Peyer's patch (tissue), 4 donors: Measurements from ENCODE around the gene CUEDC2. TPM values are rescaled to one million over a fixed set of nuclear protein-coding genes. Genes with fewer than 3 reads are reported as not detected.
A peak's percentile ranks its signal among the peaks of the same experiment; 100 is the strongest.
"Not testable (repeated sequence)": the region's sequence is repeated elsewhere in the genome, so short reads cannot be mapped to it uniquely, and the experiment has no call there.

Source experiments
- DNase-seq, 3 donors: peaks; one replicate each; pipeline ENCODE4 v3.0.0-alpha.2; 2017 to 2019
- H3K27ac ChIP-seq, 4 donors: fragments of 200-600 bp; sonication (generic); one replicate each; pipeline ENCODE4 v1.5.1; 2016 to 2019
- H3K27me3 ChIP-seq, 2 donors: fragments of 200-600 bp; sonication (generic); one replicate each; pipeline ENCODE4 v1.5.1; 2019
- H3K36me3 ChIP-seq, 3 donors: fragments of 200-600 bp; sonication (generic); one replicate each; pipeline ENCODE4 v1.5.1; 2016 to 2019
- H3K4me1 ChIP-seq, 4 donors: fragments of 200-600 bp; sonication (generic); one replicate each; pipeline ENCODE4 v1.5.1; 2016 to 2019
- H3K4me3 ChIP-seq, 4 donors: fragments of 200-600 bp; sonication (generic); 1 replicate in 3 of 4; 2 replicates in 1 of 4; pipeline ENCODE4 v1.5.1; 2016 to 2019; ENCODE audit warnings: mild to moderate bottlenecking in 1 of 4
- H3K9me3 ChIP-seq, 4 donors: fragments of 200-600 bp; sonication (generic); one replicate each; pipeline ENCODE4 v1.5.1; 2016 to 2019; ENCODE audit warnings: mild to moderate bottlenecking in 1 of 4
- POLR2A ChIP-seq, 2 donors: fragments of 450-650 bp; IDR thresholded peaks; one replicate each; pipeline ENCODE4 v1.5.1; 2017; ENCODE audit warnings: antibody characterized with exemption in 2 of 2, mild to moderate bottlenecking in 2 of 2, moderate library complexity in 2 of 2
- total RNA-seq, 4 donors: library from RNA; depleted of rRNA; stranded (reverse); fragments of >200 nt; gene quantifications; one replicate each; pipeline ENCODE4 v1.1.0, GENCODE V29; 2016
- TF ChIP-seq, protein P1 (sequence below), 6 experiments: fragments of 450-650 bp in 4 of 6; fragments of 200-600 bp in 2 of 6; sonication (generic) in 1 of 6; IDR thresholded peaks; one replicate each; pipeline ENCODE4 v1.5.1; 2017 to 2019; ENCODE audit warnings: antibody characterized with exemption in 6 of 6, mild to moderate bottlenecking in 3 of 6, moderate library complexity in 1 of 6

CUEDC2 gene
- total RNA-seq, 4 donors from 2014 or later: 8.9 to 56.9 (median 29.3) TPM

DNA sequence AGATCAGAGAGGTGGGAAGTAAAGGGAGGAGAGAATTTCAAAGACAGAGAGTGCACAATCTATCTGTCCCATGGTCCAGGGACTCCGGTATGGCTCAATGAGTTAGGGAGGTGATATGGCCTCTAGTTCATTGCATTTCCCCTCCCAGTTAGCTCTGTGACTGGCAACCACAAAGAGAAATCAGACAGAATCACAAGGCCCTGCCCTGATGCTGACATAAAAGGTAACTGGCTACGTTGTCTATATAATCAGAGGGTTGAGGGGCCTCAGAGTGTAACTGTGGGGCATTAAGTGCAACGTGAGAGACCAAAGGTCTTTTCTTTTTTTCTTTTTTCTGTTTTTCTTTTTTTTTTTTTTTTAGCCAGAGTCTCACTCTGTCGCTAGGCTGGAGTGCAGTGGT is 26.3 kb upstream of the CUEDC2 start:
- no peak for DNase-seq
- Histone ChIP-seq H3K4me1 (peaks cover 0 to 16% (median 2%) of the 10 kb centered on the region in 4 donors), H3K27me3 (no peaks in the 10 kb centered on the region), H3K9me3 (no peaks in the 10 kb centered on the region), H3K36me3 (no peaks in the 10 kb centered on the region), H3K4me3 (no peak overlapping the region), H3K27ac (no peak overlapping the region)
- TF ChIP-seq, protein P1, sequence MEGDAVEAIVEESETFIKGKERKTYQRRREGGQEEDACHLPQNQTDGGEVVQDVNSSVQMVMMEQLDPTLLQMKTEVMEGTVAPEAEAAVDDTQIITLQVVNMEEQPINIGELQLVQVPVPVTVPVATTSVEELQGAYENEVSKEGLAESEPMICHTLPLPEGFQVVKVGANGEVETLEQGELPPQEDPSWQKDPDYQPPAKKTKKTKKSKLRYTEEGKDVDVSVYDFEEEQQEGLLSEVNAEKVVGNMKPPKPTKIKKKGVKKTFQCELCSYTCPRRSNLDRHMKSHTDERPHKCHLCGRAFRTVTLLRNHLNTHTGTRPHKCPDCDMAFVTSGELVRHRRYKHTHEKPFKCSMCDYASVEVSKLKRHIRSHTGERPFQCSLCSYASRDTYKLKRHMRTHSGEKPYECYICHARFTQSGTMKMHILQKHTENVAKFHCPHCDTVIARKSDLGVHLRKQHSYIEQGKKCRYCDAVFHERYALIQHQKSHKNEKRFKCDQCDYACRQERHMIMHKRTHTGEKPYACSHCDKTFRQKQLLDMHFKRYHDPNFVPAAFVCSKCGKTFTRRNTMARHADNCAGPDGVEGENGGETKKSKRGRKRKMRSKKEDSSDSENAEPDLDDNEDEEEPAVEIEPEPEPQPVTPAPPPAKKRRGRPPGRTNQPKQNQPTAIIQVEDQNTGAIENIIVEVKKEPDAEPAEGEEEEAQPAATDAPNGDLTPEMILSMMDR (IDR thresholded peaks at IDR 0.05): no peak

DNA sequence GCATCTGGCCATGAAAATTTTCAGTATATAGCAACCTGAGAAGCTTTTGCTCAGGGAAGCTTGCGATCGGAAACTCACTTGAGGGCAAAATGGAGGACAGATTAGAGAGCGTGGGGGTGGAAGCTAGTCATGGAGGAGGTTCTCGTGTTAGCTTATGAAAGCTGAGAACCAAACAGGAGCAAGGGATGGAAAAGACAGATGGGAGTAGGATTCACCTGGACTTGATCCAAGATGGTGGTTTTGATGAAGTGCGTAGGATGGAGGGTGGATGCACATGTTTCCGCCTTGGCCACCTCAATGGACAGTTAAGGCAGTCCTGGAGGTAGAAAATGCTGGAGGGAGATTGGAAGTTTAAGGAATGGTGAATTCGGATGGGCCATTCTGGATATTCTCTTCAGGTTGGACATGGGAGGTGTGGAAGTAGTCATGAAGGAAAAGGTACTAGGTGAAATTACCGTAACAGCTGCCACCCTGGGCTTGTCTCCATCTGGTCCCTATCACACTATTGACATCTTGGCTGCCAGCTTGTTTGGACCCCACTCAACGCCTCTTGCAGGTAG is 25.3 kb upstream of the CUEDC2 start:
- Histone ChIP-seq H3K27ac (no peak overlapping the region), H3K36me3 (no peaks in the 10 kb centered on the region), H3K4me3 (no peak overlapping the region), H3K27me3 (no peaks in the 10 kb centered on the region), H3K9me3 (no peaks in the 10 kb centered on the region), H3K4me1 (peaks cover 0 to 13% (median 2%) of the 10 kb centered on the region in 4 donors)
- TF ChIP-seq, protein P1 (IDR thresholded peaks at IDR 0.05): no peak
- no peak for TF ChIP-seq POLR2A (IDR thresholded peaks at IDR 0.05)
- no peak for DNase-seq

GRCh38 chr10:102455893-102456471 is 23.6 kb upstream of the CUEDC2 start:
- Histone ChIP-seq H3K9me3 (no peaks in the 10 kb centered on the region), H3K36me3 (no peaks in the 10 kb centered on the region), H3K4me1 (peaks cover 0 to 6% (median 0%) of the 10 kb centered on the region in 4 donors), H3K27me3 (no peaks in the 10 kb centered on the region), H3K4me3 (no peak overlapping the region), H3K27ac (no peak overlapping the region)
- TF ChIP-seq, protein P1 (IDR thresholded peaks at IDR 0.05): no peak
- no peak for TF ChIP-seq POLR2A (IDR thresholded peaks at IDR 0.05)
- no peak for DNase-seq

DNA sequence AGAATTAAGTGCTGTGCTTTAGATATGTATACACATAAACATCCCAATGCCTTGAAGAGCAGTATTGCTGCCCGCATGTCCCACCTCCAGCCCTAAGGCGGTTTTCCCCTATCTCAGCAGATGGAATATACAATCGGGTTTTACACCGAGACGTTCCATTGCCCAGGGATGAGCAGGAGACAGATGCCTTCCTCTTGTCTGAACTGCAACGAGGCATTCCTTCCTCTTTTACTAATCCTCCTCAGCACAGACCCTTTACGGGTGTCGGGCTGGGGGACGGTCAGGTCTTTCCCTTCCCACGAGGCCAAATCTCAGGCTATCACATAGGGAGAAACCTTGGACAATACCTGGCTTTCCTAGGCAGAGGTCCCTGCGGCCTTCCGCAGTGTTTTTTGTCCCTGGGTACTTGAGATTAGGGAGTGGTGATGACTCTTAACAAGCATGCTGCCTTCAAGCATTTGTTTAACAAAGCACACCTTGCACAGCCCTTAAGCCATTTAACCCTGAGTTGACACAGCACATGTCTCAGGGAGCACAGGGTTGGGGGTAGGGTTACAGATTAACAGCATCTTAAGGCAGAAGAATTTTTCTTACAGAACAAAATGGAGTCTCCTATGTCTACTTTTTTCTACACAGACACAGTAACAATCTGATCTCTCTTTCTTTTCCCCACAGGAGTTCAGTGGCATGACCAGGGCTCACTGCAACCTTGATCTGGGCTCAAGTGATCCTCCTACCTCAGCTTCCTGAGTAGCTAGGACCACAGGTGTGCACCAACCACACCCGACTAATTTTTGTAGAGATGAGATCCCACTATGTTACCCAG is 22.5 kb upstream of the CUEDC2 start:
- not testable (repeated sequence) for H3K36me3 ChIP-seq, H3K4me3 ChIP-seq, H3K27ac ChIP-seq, H3K9me3 ChIP-seq, H3K27me3 ChIP-seq, H3K4me1 ChIP-seq, DNase-seq

DNA sequence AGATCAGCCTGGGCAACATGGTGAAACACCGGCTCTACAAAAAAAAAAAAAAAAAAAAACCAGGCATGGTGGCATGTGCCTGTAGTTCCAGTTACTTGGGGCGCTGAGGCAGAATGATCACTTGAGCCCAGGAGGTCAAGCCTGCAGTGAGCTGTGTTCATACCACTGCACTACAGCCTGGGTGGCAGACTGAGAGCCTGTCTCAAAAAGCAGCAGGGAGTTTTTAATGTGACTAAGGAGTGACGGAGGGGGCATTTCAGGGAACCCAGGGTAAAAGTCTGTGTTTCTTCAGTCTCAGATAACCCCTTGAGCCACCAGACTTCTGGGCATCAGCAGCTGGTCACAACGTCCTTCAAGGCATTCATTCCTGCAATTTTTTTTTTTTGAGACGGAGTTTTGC is 21.1 kb upstream of the CUEDC2 start:
- Histone ChIP-seq H3K36me3 (no peaks in the 10 kb centered on the region), H3K9me3 (no peaks in the 10 kb centered on the region), H3K4me3 (no peak overlapping the region), H3K27me3 (no peaks in the 10 kb centered on the region), H3K4me1 (peaks cover 0 to 6% (median 0%) of the 10 kb centered on the region in 4 donors), H3K27ac (peak overlapping the region in 3 of 4 donors; percentile 1 to 14 (median 6))
- no peak for TF ChIP-seq POLR2A (IDR thresholded peaks at IDR 0.05)
- TF ChIP-seq, protein P1 (IDR thresholded peaks at IDR 0.05): no peak
- DNase-seq: no peak
